Hepatocyte (in vitro differentiated cells): Measurements from ENCODE around the gene NR1D2. TPM values are rescaled to one million over a fixed set of nuclear protein-coding genes. Genes with fewer than 3 reads are reported as not detected.
"Not testable (repeated sequence)": the region's sequence is repeated elsewhere in the genome, so short reads cannot be mapped to it uniquely, and the experiment has no call there.

Experiments
- DNase-seq: peaks from one replicate; pipeline ENCODE4 v3.0.0-alpha.2; 2016; ENCODE audit warnings: low spot score
- H2AFZ ChIP-seq: fragments of 200-600 bp; sonication (generic); 2 replicates; pipeline ENCODE4 v1.6.0; 2016; ENCODE audit warnings: antibody characterized with exemption, mild to moderate bottlenecking
- H3K27ac ChIP-seq: fragments of 200-600 bp; sonication (generic); 2 replicates; pipeline ENCODE4 v1.5.1; 2016; ENCODE audit warnings: mild to moderate bottlenecking
- H3K27me3 ChIP-seq: fragments of 200-600 bp; sonication (generic); 2 replicates; pipeline ENCODE4 v1.6.1; 2016
- H3K36me3 ChIP-seq: fragments of 200-600 bp; sonication (generic); replicated peaks from 2 replicates; pipeline ENCODE4 v1.5.1; 2016; ENCODE audit warnings: low read depth; ENCODE audit not compliant: insufficient read depth
- H3K4me1 ChIP-seq: fragments of 200-600 bp; sonication (generic); 2 replicates; pipeline ENCODE4 v1.5.1; 2016; ENCODE audit warnings: mild to moderate bottlenecking, moderate library complexity; ENCODE audit not compliant: insufficient read depth
- H3K4me2 ChIP-seq: fragments of 200-600 bp; sonication (generic); 2 replicates; pipeline ENCODE4 v1.6.0; 2016
- H3K4me3 ChIP-seq: fragments of 200-600 bp; sonication (generic); 2 replicates; pipeline ENCODE4 v1.5.1; 2016; ENCODE audit warnings: mild to moderate bottlenecking
- H3K79me2 ChIP-seq: fragments of 200-600 bp; sonication (generic); 2 replicates; pipeline ENCODE4 v1.6.0; 2017; ENCODE audit warnings: mild to moderate bottlenecking
- H3K9me2 ChIP-seq: fragments of 200-600 bp; sonication (generic); replicated peaks from 2 replicates; pipeline ENCODE4 v1.6.0; 2017; ENCODE audit warnings: mild to moderate bottlenecking; ENCODE audit not compliant: insufficient read depth
- H3K9me3 ChIP-seq: fragments of 200-600 bp; sonication (generic); 2 replicates; pipeline ENCODE4 v1.5.1; 2016; ENCODE audit warnings: low read depth, mild to moderate bottlenecking
- H4K20me1 ChIP-seq: fragments of 200-600 bp; sonication (generic); 2 replicates; pipeline ENCODE4 v1.6.0; 2016; ENCODE audit warnings: mild to moderate bottlenecking; ENCODE audit not compliant: insufficient read depth, poor library complexity, severe bottlenecking
- EZH2 ChIP-seq: fragments of 200-600 bp; sonication (generic); IDR thresholded peaks from 2 replicates; pipeline ENCODE4 v1.6.1; 2016; ENCODE audit warnings: antibody characterized with exemption, mild to moderate bottlenecking, borderline replicate concordance
- EZH2phosphoT487 ChIP-seq: fragments of 200-600 bp; sonication (generic); IDR thresholded peaks from one replicate; pipeline ENCODE4 v1.6.1; 2018; ENCODE audit warnings: antibody characterized with exemption, mild to moderate bottlenecking, low read depth, moderate library complexity; ENCODE audit not compliant: unreplicated experiment, severe bottlenecking
- WGBS: methylation state at CpG from one replicate; pipeline ENCODE4 v1.1.6; 2016; ENCODE audit warnings: low lambda C conversion rate; ENCODE audit errors: missing lambda C conversion rate; 5-methylcytosine and 5-hydroxymethylcytosine counted together
- polyA plus RNA-seq: library from polyadenylated mRNA; unstranded; fragments of >200 nt; fragmentation: Nextera tagmentation; extraction: Ambion mirVana; gene quantifications from 2 replicates; pipeline ENCODE4 v1.2.1, GENCODE V29; 2016
- total RNA-seq: library from RNA; depleted of rRNA; stranded (reverse); fragments of >200 nt; gene quantifications from 2 replicates; pipeline ENCODE4 v1.2.3, GENCODE V29; 2014
- TF ChIP-seq, protein P1 (sequence below): fragments of 200-600 bp; sonication (generic); IDR thresholded peaks from 2 replicates; pipeline ENCODE4 v1.5.1; 2016; ENCODE audit warnings: antibody characterized with exemption, mild to moderate bottlenecking; ENCODE audit not compliant: poor library complexity

The NR1D2 gene
- total and polyA plus RNA-seq, 2 experiments from 2014 or later = 6.8 to 18.3 TPM

DNA sequence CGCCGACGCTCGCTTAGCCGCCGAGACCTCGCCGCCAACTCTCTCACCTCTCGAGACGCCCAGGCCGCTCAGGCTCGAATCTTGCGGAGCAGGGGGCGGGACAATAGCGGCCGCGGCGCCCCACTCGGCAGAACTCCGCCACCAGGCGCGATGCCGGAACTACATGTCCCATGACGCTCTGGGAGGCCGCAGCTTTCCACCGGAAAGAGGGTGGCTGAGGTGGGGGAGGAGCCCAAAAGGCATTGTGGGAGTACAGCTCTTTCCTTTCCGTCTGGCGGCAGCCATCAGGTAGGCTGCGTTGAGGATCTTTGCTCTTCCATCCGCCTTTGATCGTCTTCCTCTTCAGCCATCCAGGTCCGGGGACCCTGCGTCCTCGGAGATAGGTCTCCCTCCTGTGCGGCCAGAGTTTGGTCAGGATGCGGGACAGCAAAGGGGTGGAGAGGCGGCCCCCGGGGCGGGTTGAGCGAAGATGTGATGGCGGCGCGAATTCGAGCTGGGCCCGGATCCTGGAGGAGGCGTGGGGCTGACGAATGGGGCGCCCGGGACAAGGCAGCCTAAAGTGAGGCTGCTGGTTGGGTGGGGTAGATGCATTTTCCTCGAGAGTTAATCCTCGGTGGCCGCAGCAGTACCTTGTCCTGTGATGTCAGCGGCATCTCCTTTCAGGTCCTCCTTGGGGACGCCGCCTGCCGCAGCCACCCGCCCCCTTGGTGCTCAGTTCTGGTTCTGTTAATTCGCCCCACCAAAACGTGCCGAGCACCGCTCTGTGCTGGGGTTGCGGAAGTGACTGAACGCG, 28.0 kb upstream of the NR1D2 start, which contains the start of the genes NKIRAS1 and RPL15:
TSS of gene NKIRAS1 (minus strand) at position 105 of the 793 bp plus-strand sequence. CDS start 6,086 bp downstream, outside the sequence.
TSS of gene RPL15 (plus strand) at position 247 of the 793 bp plus-strand sequence. CDS start 728 bp downstream, outside the sequence.
- Histone ChIP-seq H3K4me1 (peaks cover 24% of the 10 kb centered on the region), H3K9me3 (no peaks in the 10 kb centered on the region), H3K36me3 (no peaks in the 10 kb centered on the region), H3K4me2 (peak within 1 kb of the TSS; percentile 99), H4K20me1 (peaks cover 49% of the 10 kb centered on the region), H3K4me3 (peak within 1 kb of the TSS; percentile 65), H3K9me2 (no peaks in the 10 kb centered on the region), H3K27ac (peak within 1 kb of the TSS; percentile 92), H3K79me2 (peaks cover 61% of the 10 kb centered on the region), H3K27me3 (no peaks in the 10 kb centered on the region), H2AFZ (peak within 1 kb of the TSS; percentile 69)
- TF ChIP-seq, protein P1, sequence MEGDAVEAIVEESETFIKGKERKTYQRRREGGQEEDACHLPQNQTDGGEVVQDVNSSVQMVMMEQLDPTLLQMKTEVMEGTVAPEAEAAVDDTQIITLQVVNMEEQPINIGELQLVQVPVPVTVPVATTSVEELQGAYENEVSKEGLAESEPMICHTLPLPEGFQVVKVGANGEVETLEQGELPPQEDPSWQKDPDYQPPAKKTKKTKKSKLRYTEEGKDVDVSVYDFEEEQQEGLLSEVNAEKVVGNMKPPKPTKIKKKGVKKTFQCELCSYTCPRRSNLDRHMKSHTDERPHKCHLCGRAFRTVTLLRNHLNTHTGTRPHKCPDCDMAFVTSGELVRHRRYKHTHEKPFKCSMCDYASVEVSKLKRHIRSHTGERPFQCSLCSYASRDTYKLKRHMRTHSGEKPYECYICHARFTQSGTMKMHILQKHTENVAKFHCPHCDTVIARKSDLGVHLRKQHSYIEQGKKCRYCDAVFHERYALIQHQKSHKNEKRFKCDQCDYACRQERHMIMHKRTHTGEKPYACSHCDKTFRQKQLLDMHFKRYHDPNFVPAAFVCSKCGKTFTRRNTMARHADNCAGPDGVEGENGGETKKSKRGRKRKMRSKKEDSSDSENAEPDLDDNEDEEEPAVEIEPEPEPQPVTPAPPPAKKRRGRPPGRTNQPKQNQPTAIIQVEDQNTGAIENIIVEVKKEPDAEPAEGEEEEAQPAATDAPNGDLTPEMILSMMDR = peak; percentile 6
- no peak for TF ChIP-seq EZH2phosphoT487
- DNase-seq = peak; percentile 98
- under 1% methylated on average over 62 of the region's 64 CpGs for WGBS

DNA sequence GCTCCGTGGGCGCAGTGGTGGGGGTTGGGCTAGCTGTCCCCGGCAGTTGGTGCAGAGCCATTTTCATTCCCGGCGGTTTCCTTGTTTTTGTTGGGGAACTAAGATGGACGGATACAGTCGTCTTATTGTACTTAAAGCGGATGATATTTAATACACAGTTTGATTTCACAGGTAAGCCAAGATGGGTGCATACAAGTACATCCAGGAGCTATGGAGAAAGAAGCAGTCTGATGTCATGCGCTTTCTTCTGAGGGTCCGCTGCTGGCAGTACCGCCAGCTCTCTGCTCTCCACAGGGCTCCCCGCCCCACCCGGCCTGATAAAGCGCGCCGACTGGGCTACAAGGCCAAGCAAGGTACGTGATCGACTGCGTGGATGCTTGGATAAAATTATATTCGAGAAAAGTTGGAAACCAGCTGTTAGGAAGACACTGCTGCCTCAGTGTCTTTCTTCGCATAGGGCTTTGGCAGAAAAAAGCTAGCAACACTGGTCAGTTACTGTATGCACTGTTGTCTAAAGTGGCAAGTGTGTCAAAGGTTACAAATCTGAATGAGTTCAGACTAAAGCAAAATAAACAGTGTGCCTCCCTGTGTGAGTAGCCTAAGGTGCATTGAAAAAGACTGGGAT, 27.3 kb upstream of the NR1D2 start:
- peak overlapping the region; percentile 92 for H3K27ac ChIP-seq

DNA sequence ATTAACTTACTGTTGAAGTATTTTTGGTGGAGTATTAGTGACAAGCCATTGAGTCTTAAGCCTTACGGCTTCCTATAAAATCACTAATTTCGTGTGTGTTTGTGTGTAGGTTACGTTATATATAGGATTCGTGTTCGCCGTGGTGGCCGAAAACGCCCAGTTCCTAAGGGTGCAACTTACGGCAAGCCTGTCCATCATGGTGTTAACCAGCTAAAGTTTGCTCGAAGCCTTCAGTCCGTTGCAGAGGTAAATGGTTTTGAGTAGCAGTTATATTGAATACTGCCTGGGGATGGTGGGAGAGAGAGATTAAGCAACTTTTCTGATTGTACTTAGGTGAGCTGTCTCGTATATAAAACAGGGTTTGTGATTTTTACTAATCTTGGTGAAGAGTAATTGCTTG, 26.8 kb upstream of the NR1D2 start:
- H3K27me3 ChIP-seq, H3K9me3 ChIP-seq, H2AFZ ChIP-seq, DNase-seq, H3K9me2 ChIP-seq, H3K36me3 ChIP-seq: not testable (repeated sequence)
- Histone ChIP-seq H3K27ac (peak overlapping the region; percentile 92), H3K4me3 (peak overlapping the region; percentile 65), H4K20me1 (peaks cover 48% of the 10 kb centered on the region), H3K4me2 (peak overlapping the region; percentile 99), H3K4me1 (peaks cover 24% of the 10 kb centered on the region), H3K79me2 (peaks cover 50% of the 10 kb centered on the region)
- WGBS = 21% methylated on average over 12 of the region's 12 CpGs

More for the DNA sequence above, 27.3 kb upstream of the NR1D2 start:
- Histone ChIP-seq H3K4me1 (peaks cover 24% of the 10 kb centered on the region), H2AFZ (peak overlapping the region; percentile 50), H4K20me1 (peaks cover 49% of the 10 kb centered on the region), H3K4me3 (peak overlapping the region; percentile 65), H3K4me2 (peak overlapping the region; percentile 99), H3K79me2 (peaks cover 56% of the 10 kb centered on the region)
- H3K36me3 ChIP-seq, H3K9me2 ChIP-seq, H3K27me3 ChIP-seq, H3K9me3 ChIP-seq: not testable (repeated sequence)
- peak; percentile 70 for DNase-seq
- WGBS = 2% methylated on average over 21 of the region's 21 CpGs

DNA sequence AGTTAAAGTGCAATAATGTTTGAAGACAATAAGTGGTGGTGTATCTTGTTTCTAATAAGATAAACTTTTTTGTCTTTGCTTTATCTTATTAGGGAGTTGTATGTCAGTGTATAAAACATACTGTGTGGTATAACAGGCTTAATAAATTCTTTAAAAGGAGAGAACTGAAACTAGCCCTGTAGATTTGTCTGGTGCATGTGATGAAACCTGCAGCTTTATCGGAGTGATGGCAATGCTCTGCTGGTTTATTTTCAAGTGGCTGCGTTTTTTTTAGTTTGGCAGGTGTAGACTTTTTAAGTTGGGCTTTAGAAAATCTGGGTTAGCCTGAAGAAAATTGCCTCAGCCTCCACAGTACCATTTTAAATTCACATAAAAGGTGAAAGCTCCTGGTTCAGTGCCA, 25.5 kb upstream of the NR1D2 start:
- peak overlapping the region; percentile 99 for H3K4me2 ChIP-seq
- TF ChIP-seq EZH2phosphoT487 = no peak
- TF ChIP-seq, protein P1 = no peak
- no peak for TF ChIP-seq EZH2
- no peaks in the 10 kb centered on the region for H3K36me3 ChIP-seq
- H4K20me1 ChIP-seq = peaks cover 39% of the 10 kb centered on the region
- H2AFZ ChIP-seq = no peak overlapping the region
- DNase-seq = no peak
- H3K79me2 ChIP-seq = peaks cover 37% of the 10 kb centered on the region
- 94% methylated on average over 2 of the region's 2 CpGs for WGBS
- no peaks in the 10 kb centered on the region for H3K27me3 ChIP-seq
- peaks cover 19% of the 10 kb centered on the region for H3K4me1 ChIP-seq
- no peak overlapping the region for H3K4me3 ChIP-seq
- H3K27ac ChIP-seq = no peak overlapping the region
- H3K9me3 ChIP-seq = no peaks in the 10 kb centered on the region
- no peaks in the 10 kb centered on the region for H3K9me2 ChIP-seq
